ENCODE data around the gene IGSF9.

Gene IGSF9

GRCh38 chr1:159930216-159930615 lies 15.2 kb downstream of the IGSF9 start:
- TF ChIP-seq TARDBP (IDR thresholded peaks at IDR 0.05) (no peak), NFRKB (IDR thresholded peaks at IDR 0.05) (no peak), PKNOX1 (IDR thresholded peaks at IDR 0.05) (no peak), ARNT (IDR thresholded peaks at IDR 0.05) (no peak), FOXK2 (IDR thresholded peaks at IDR 0.05) (no peak), CTBP1 (IDR thresholded peaks at IDR 0.05; ENCODE audit: borderline replicate concordance) (no peak), FOXA1 (IDR thresholded peaks at IDR 0.05) (no peak), FOXM1 (IDR thresholded peaks at IDR 0.05; ENCODE audit: borderline replicate concordance) (no peak), SP1 (IDR thresholded peaks at IDR 0.05) (no peak), ZNF384 (IDR thresholded peaks at IDR 0.05) (no peak), HDGF (IDR thresholded peaks at IDR 0.05; ENCODE audit: borderline replicate concordance) (no peak), LEF1 (IDR thresholded peaks at IDR 0.05; ENCODE audit: borderline replicate concordance) (no peak), L3MBTL2 (conservative IDR thresholded peaks at IDR 0.05) (no peak), BHLHE40 (IDR thresholded peaks at IDR 0.05; ENCODE audit: borderline replicate concordance) (no peak), SUZ12 (IDR thresholded peaks at IDR 0.05) (no peak), ELF4 (IDR thresholded peaks at IDR 0.05) (no peak)
- CTCF ChIA-PET = interaction anchor here (1.5 kb wide), 1 partner anchor 77 kb away, joined by 8 read pairs; no protein-coding TSS in a partner anchor

GRCh38 chr1:159929155-159930051 lies 16.0 kb downstream of the IGSF9 start:
- ChIA-PET CTCF (interaction anchor here (1.5 kb wide), 1 partner anchor 78 kb away, joined by 8 read pairs; no protein-coding TSS in a partner anchor), POLR2A (interaction anchor here (1.3 kb wide), 1 partner anchor 17 kb away, joined by 3 read pairs; no protein-coding TSS in a partner anchor)
- TF ChIP-seq FOXK2 (IDR thresholded peaks at IDR 0.05) (no peak), FOXM1 (IDR thresholded peaks at IDR 0.05; ENCODE audit: borderline replicate concordance) (no peak), ARNT (IDR thresholded peaks at IDR 0.05) (no peak), SP1 (IDR thresholded peaks at IDR 0.05) (no peak), NFRKB (IDR thresholded peaks at IDR 0.05) (no peak), PKNOX1 (IDR thresholded peaks at IDR 0.05) (no peak), FOXA1 (IDR thresholded peaks at IDR 0.05) (no peak), HDGF (IDR thresholded peaks at IDR 0.05; ENCODE audit: borderline replicate concordance) (no peak), L3MBTL2 (conservative IDR thresholded peaks at IDR 0.05) (no peak), ELF4 (IDR thresholded peaks at IDR 0.05) (no peak), ZNF384 (IDR thresholded peaks at IDR 0.05) (no peak), LEF1 (IDR thresholded peaks at IDR 0.05; ENCODE audit: borderline replicate concordance) (no peak), CTBP1 (IDR thresholded peaks at IDR 0.05; ENCODE audit: borderline replicate concordance) (no peak), TARDBP (IDR thresholded peaks at IDR 0.05) (no peak), BHLHE40 (IDR thresholded peaks at IDR 0.05; ENCODE audit: borderline replicate concordance) (no peak), SUZ12 (IDR thresholded peaks at IDR 0.05) (no peak)
- DNase-seq (ENCODE audit: extremely low spot score) = no peak

More at GRCh38 chr1:159930216-159930615, 15.2 kb downstream of the IGSF9 start:
- POLR2A ChIA-PET = interaction anchor here (1.3 kb wide), 1 partner anchor 16 kb away, joined by 3 read pairs; no protein-coding TSS in a partner anchor
- DNase-seq (ENCODE audit: extremely low spot score) = no peak

GRCh38 chr1:159928491-159929050 lies 16.8 kb downstream of the IGSF9 start:
- POLR2A ChIA-PET = no interaction called here
- CTCF ChIA-PET = interaction anchor here (1.7 kb wide), 1 partner anchor 79 kb away, joined by 7 read pairs; no protein-coding TSS in a partner anchor
- DNase-seq (ENCODE audit: extremely low spot score) = no peak
- TF ChIP-seq L3MBTL2 (conservative IDR thresholded peaks at IDR 0.05) = no peak
- TF ChIP-seq FOXA1 (IDR thresholded peaks at IDR 0.05) = no peak
- no peak for TF ChIP-seq SP1 (IDR thresholded peaks at IDR 0.05)
- TF ChIP-seq ZNF384 (IDR thresholded peaks at IDR 0.05) = no peak
- TF ChIP-seq ARNT (IDR thresholded peaks at IDR 0.05) = no peak
- no peak for TF ChIP-seq LEF1 (IDR thresholded peaks at IDR 0.05; ENCODE audit: borderline replicate concordance)
- TF ChIP-seq SUZ12 (IDR thresholded peaks at IDR 0.05) = no peak
- TF ChIP-seq FOXK2 (IDR thresholded peaks at IDR 0.05) = no peak
- no peak for TF ChIP-seq ELF4 (IDR thresholded peaks at IDR 0.05)
- no peak for TF ChIP-seq HDGF (IDR thresholded peaks at IDR 0.05; ENCODE audit: borderline replicate concordance)
- TF ChIP-seq BHLHE40 (IDR thresholded peaks at IDR 0.05; ENCODE audit: borderline replicate concordance) = no peak

- CTCF ChIA-PET = interaction anchor here (1.7 kb wide), 1 partner anchor 80 kb away, joined by 7 read pairs; no protein-coding TSS in a partner anchor
- TF ChIP-seq HDGF (IDR thresholded peaks at IDR 0.05; ENCODE audit: borderline replicate concordance) (no peak), ELF4 (IDR thresholded peaks at IDR 0.05) (no peak), LEF1 (IDR thresholded peaks at IDR 0.05; ENCODE audit: borderline replicate concordance) (no peak), ZNF384 (IDR thresholded peaks at IDR 0.05) (no peak), L3MBTL2 (conservative IDR thresholded peaks at IDR 0.05) (no peak), SUZ12 (IDR thresholded peaks at IDR 0.05) (no peak), CTBP1 (IDR thresholded peaks at IDR 0.05; ENCODE audit: borderline replicate concordance) (no peak), BHLHE40 (IDR thresholded peaks at IDR 0.05; ENCODE audit: borderline replicate concordance) (no peak), SP1 (IDR thresholded peaks at IDR 0.05) (no peak), NFRKB (IDR thresholded peaks at IDR 0.05) (no peak), TARDBP (IDR thresholded peaks at IDR 0.05) (no peak), FOXM1 (IDR thresholded peaks at IDR 0.05; ENCODE audit: borderline replicate concordance) (no peak), FOXA1 (IDR thresholded peaks at IDR 0.05) (no peak), FOXK2 (IDR thresholded peaks at IDR 0.05) (no peak), ARNT (IDR thresholded peaks at IDR 0.05) (no peak), PKNOX1 (IDR thresholded peaks at IDR 0.05) (no peak)
- POLR2A ChIA-PET = no interaction called here
Observed at GRCh38 chr1:159927849-159928431, 17.5 kb downstream of the IGSF9 start.

More at GRCh38 chr1:159927849-159928431, 17.5 kb downstream of the IGSF9 start:
- DNase-seq (ENCODE audit: extremely low spot score) = no peak
